Liver (tissue), 9 donors: Measurements from ENCODE around the gene LDLRAD3. TPM values are rescaled to one million over a fixed set of nuclear protein-coding genes. Genes with fewer than 3 reads are reported as not detected.

ENCODE experiments used
- DNase-seq: peaks from one replicate; pipeline ENCODE4 v3.0.0-alpha.2; 2017; ENCODE audit warnings: low spot score
- H3K27ac ChIP-seq, 2 donors: one replicate each; pipeline ENCODE4 v1.7.0; 2013; ENCODE audit warnings: inconsistent platforms in 2 of 2, low read length in 2 of 2, control low read depth in 1 of 2, low read depth in 1 of 2, mild to moderate bottlenecking in 1 of 2
- H3K27me3 ChIP-seq, 4 donors: one replicate each; pipeline versions ENCODE4 v1.6.1 to v1.7.0; 2013; ENCODE audit warnings: low read length in 3 of 4, inconsistent platforms in 1 of 4, mild to moderate bottlenecking in 1 of 4, moderate library complexity in 1 of 4; ENCODE audit not compliant: control insufficient read depth in 4 of 4, insufficient read depth in 4 of 4
- H3K36me3 ChIP-seq, 4 donors: one replicate each; pipeline versions ENCODE4 v1.6.1 to v1.7.0; 2013; ENCODE audit warnings: low read length in 3 of 4, mild to moderate bottlenecking in 3 of 4, low read depth in 1 of 4, moderate library complexity in 1 of 4; ENCODE audit not compliant: control insufficient read depth in 4 of 4, insufficient read depth in 3 of 4
- H3K4me1 ChIP-seq, 4 donors: one replicate each; pipeline versions ENCODE4 v1.6.1 to v1.7.0; 2013; ENCODE audit warnings: low read length in 3 of 4, mild to moderate bottlenecking in 3 of 4, moderate library complexity in 1 of 4; ENCODE audit not compliant: control insufficient read depth in 4 of 4, insufficient read depth in 4 of 4
- H3K4me3 ChIP-seq, 3 donors: one replicate each; pipeline versions ENCODE4 v1.6.1 to v1.7.0; 2013; ENCODE audit warnings: low read length in 3 of 3, control low read depth in 1 of 3, low read depth in 1 of 3, mild to moderate bottlenecking in 1 of 3
- H3K9ac ChIP-seq, 2 donors: one replicate each; pipeline ENCODE4 v1.7.0; 2013; ENCODE audit warnings: low read length in 2 of 2, mild to moderate bottlenecking in 2 of 2, moderate library complexity in 2 of 2, control low read depth in 1 of 2, low read depth in 1 of 2
- H3K9me3 ChIP-seq, 4 donors: one replicate each; pipeline versions ENCODE4 v1.6.1 to v1.7.0; 2013; ENCODE audit warnings: low read length in 3 of 4; ENCODE audit not compliant: control insufficient read depth in 4 of 4
- CTCF ChIP-seq: fragments of 150-350 bp; IDR thresholded peaks from 2 replicates; pipeline ENCODE4 v1.5.1; 2017; ENCODE audit warnings: improper control_type of control experiment, low read depth, low read length; ENCODE audit not compliant: missing input control
- EGR1 ChIP-seq, 2 donors: IDR thresholded peaks; 2 replicates each; pipeline ENCODE4 v1.6.1; 2016 to 2018; ENCODE audit warnings: antibody characterized with exemption in 2 of 2, low read depth in 2 of 2
- FOXA1 ChIP-seq: IDR thresholded peaks from 2 replicates; pipeline ENCODE4 v1.6.1; 2016; ENCODE audit warnings: antibody characterized with exemption
- GABPA ChIP-seq, 2 donors: IDR thresholded peaks in 1 of 2; conservative IDR thresholded peaks in 1 of 2; 2 replicates each; pipeline ENCODE4 v1.6.1; 2016; ENCODE audit warnings: antibody characterized with exemption in 2 of 2, mild to moderate bottlenecking in 1 of 2, moderate library complexity in 1 of 2
- HNF4A ChIP-seq, 2 donors: conservative IDR thresholded peaks; 2 replicates each; pipeline ENCODE4 v1.6.1; 2016; ENCODE audit warnings: antibody characterized with exemption in 2 of 2, mild to moderate bottlenecking in 2 of 2
- HNF4G ChIP-seq: IDR thresholded peaks from 2 replicates; pipeline ENCODE4 v1.6.1; 2016; ENCODE audit warnings: antibody characterized with exemption
- JUND ChIP-seq, 2 donors: IDR thresholded peaks; 2 replicates each; pipeline ENCODE4 v1.6.1; 2016; ENCODE audit warnings: antibody characterized with exemption in 2 of 2
- MAX ChIP-seq: IDR thresholded peaks from 2 replicates; pipeline ENCODE4 v1.6.1; 2016; ENCODE audit warnings: antibody characterized with exemption
- NR2F2 ChIP-seq: IDR thresholded peaks from 2 replicates; pipeline ENCODE4 v1.6.1; 2016; ENCODE audit warnings: antibody characterized with exemption
- RAD21 ChIP-seq, 2 donors: IDR thresholded peaks; 2 replicates each; pipeline ENCODE4 v1.6.1; 2016; ENCODE audit warnings: antibody characterized with exemption in 2 of 2, mild to moderate bottlenecking in 2 of 2
- RXRA ChIP-seq, 2 donors: IDR thresholded peaks; 2 replicates each; pipeline ENCODE4 v1.6.1; 2017 to 2018; ENCODE audit warnings: antibody characterized with exemption in 2 of 2, mild to moderate bottlenecking in 1 of 2
- SP1 ChIP-seq: IDR thresholded peaks from 2 replicates; pipeline ENCODE4 v1.6.1; 2018; ENCODE audit warnings: antibody characterized with exemption, mild to moderate bottlenecking
- TAF1 ChIP-seq: conservative IDR thresholded peaks from 2 replicates; pipeline ENCODE4 v1.6.1; 2016; ENCODE audit warnings: antibody characterized with exemption, mild to moderate bottlenecking
- YY1 ChIP-seq: IDR thresholded peaks from 2 replicates; pipeline ENCODE4 v1.6.1; 2016; ENCODE audit warnings: antibody characterized with exemption, mild to moderate bottlenecking
- WGBS: extraction: QIAGEN DNeasy Blood & Tissue Kit; methylation state at CpG from one replicate; pipeline ENCODE4 v1.1.7; 2013; 5-methylcytosine and 5-hydroxymethylcytosine counted together
- polyA plus RNA-seq, 2 donors: library from polyadenylated mRNA; stranded (reverse) in 1 of 2; unstranded in 1 of 2; fragments of 200-250 nt in 1 of 2; fragments of >200 nt in 1 of 2; fragmentation: Nextera tagmentation in 1 of 2; extraction: Ambion mirVana in 1 of 2; gene quantifications; one replicate each; pipeline versions ENCODE4 v1.2.1 to v1.2.3, GENCODE V29; 2013 to 2015
- total RNA-seq, 2 donors: library from RNA; depleted of rRNA; stranded (reverse); fragments of >200 nt; gene quantifications; one replicate each; pipeline ENCODE4 v1.2.3, GENCODE V29; 2014
- TF ChIP-seq, protein P1 (sequence below): IDR thresholded peaks from 2 replicates; pipeline ENCODE4 v1.6.1; 2016; ENCODE audit warnings: antibody characterized with exemption
- TF ChIP-seq, protein P2 (sequence below): IDR thresholded peaks from 2 replicates; pipeline ENCODE4 v1.6.1; 2016; ENCODE audit warnings: antibody characterized with exemption, mild to moderate bottlenecking
- TF ChIP-seq, protein P3 (sequence below): IDR thresholded peaks from 2 replicates; pipeline ENCODE4 v1.6.1; 2016; ENCODE audit warnings: antibody characterized with exemption
- donor health status: healthy.
- donor health status: healthy.
- donor health status: healthy.
- donor health status: healthy.
- donor health status: healthy.

The LDLRAD3 gene
- total and polyA plus RNA-seq, 4 donors = 0.75 to 1.3 (median 0.93) TPM

DNA sequence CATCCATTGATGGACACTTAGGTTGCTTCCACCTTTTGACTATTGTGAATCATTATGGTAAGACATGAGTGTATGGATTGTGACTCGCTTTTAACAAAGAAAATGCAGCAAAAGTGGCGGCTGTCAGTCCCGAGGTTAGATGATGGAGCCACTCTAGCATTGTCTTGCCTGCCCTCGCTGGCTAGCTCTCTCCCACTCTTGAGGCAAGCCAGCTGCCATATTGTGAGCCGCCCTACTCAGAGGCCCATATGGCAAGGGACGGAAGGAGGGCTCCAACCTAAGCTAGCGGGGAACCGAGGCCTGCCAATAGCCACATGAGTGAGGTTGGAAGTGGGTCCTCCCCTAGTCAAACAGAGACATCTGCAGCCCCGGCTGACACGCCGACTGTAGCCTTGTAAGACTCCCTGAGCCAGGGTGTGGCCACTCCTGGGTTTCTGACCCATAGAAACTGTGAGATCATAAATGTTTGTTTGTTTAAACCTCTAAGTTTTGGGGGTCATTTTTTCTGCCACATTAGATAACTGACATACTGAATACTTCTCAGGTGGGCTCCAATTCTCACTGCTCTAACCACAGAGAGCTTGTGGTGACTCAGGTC, 160.2 kb downstream of the LDLRAD3 start:
- no peak for DNase-seq
- TF ChIP-seq MAX = no peak
- no peak for TF ChIP-seq YY1
- no peak for TF ChIP-seq NR2F2
- TF ChIP-seq GABPA (IDR thresholded peaks at IDR 0.05 in 1 of 2, conservative IDR thresholded peaks at IDR 0.05 in 1 of 2) = no peak
- TF ChIP-seq TAF1 = no peak
- TF ChIP-seq RAD21 (IDR thresholded peaks at IDR 0.05) = no peak
- no peak for TF ChIP-seq RXRA (IDR thresholded peaks at IDR 0.05)
- TF ChIP-seq, protein P1, sequence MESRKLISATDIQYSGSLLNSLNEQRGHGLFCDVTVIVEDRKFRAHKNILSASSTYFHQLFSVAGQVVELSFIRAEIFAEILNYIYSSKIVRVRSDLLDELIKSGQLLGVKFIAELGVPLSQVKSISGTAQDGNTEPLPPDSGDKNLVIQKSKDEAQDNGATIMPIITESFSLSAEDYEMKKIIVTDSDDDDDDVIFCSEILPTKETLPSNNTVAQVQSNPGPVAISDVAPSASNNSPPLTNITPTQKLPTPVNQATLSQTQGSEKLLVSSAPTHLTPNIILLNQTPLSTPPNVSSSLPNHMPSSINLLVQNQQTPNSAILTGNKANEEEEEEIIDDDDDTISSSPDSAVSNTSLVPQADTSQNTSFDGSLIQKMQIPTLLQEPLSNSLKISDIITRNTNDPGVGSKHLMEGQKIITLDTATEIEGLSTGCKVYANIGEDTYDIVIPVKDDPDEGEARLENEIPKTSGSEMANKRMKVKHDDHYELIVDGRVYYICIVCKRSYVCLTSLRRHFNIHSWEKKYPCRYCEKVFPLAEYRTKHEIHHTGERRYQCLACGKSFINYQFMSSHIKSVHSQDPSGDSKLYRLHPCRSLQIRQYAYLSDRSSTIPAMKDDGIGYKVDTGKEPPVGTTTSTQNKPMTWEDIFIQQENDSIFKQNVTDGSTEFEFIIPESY = no peak
- TF ChIP-seq, protein P2, sequence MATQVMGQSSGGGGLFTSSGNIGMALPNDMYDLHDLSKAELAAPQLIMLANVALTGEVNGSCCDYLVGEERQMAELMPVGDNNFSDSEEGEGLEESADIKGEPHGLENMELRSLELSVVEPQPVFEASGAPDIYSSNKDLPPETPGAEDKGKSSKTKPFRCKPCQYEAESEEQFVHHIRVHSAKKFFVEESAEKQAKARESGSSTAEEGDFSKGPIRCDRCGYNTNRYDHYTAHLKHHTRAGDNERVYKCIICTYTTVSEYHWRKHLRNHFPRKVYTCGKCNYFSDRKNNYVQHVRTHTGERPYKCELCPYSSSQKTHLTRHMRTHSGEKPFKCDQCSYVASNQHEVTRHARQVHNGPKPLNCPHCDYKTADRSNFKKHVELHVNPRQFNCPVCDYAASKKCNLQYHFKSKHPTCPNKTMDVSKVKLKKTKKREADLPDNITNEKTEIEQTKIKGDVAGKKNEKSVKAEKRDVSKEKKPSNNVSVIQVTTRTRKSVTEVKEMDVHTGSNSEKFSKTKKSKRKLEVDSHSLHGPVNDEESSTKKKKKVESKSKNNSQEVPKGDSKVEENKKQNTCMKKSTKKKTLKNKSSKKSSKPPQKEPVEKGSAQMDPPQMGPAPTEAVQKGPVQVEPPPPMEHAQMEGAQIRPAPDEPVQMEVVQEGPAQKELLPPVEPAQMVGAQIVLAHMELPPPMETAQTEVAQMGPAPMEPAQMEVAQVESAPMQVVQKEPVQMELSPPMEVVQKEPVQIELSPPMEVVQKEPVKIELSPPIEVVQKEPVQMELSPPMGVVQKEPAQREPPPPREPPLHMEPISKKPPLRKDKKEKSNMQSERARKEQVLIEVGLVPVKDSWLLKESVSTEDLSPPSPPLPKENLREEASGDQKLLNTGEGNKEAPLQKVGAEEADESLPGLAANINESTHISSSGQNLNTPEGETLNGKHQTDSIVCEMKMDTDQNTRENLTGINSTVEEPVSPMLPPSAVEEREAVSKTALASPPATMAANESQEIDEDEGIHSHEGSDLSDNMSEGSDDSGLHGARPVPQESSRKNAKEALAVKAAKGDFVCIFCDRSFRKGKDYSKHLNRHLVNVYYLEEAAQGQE = no peak
- TF ChIP-seq HNF4G = no peak
- no peak for TF ChIP-seq FOXA1
- TF ChIP-seq CTCF = no peak
- TF ChIP-seq HNF4A (conservative IDR thresholded peaks at IDR 0.05) = no peak
- TF ChIP-seq SP1 = no peak
- Histone ChIP-seq H3K9me3 (peaks cover 0 to 5% (median 0%) of the 10 kb centered on the region in 4 donors), H3K27me3 (no peaks in the 10 kb centered on the region), H3K4me3 (no peak overlapping the region), H3K36me3 (no peaks in the 10 kb centered on the region), H3K4me1 (no peaks in the 10 kb centered on the region), H3K27ac (no peak overlapping the region), H3K9ac (no peak overlapping the region)
- 86% methylated on average over 11 of the region's 11 CpGs for WGBS

- Histone ChIP-seq H3K4me1 (no peaks in the 10 kb centered on the region), H3K27ac (no peak overlapping the region), H3K9ac (no peak overlapping the region), H3K27me3 (no peaks in the 10 kb centered on the region), H3K4me3 (no peak overlapping the region), H3K9me3 (peaks cover 0 to 5% (median 0%) of the 10 kb centered on the region in 4 donors), H3K36me3 (no peaks in the 10 kb centered on the region)
- 86% methylated on average over 4 of the region's 4 CpGs for WGBS
- no peak for DNase-seq
- TF ChIP-seq HNF4G (no peak), CTCF (no peak), EGR1 (IDR thresholded peaks at IDR 0.05; ENCODE audit: low read depth in 2 of 2) (no peak), RXRA (IDR thresholded peaks at IDR 0.05) (no peak), GABPA (IDR thresholded peaks at IDR 0.05 in 1 of 2, conservative IDR thresholded peaks at IDR 0.05 in 1 of 2) (no peak), FOXA1 (no peak), RAD21 (IDR thresholded peaks at IDR 0.05) (no peak), JUND (IDR thresholded peaks at IDR 0.05) (no peak), TAF1 (no peak), HNF4A (conservative IDR thresholded peaks at IDR 0.05) (no peak), SP1 (no peak), MAX (no peak)
- TF ChIP-seq, protein P3, sequence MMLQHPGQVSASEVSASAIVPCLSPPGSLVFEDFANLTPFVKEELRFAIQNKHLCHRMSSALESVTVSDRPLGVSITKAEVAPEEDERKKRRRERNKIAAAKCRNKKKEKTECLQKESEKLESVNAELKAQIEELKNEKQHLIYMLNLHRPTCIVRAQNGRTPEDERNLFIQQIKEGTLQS = no peak
- TF ChIP-seq, protein P2 = no peak
Observed at GRCh38 chr11:36104660-36104992, 160.8 kb downstream of the LDLRAD3 start.
